Kidney (tissue), 14 donors: ENCODE results near the gene ZFPM1. TPM values are rescaled to one million over a fixed set of nuclear protein-coding genes. Genes with fewer than 3 reads are reported as not detected.

Source experiments
- DNase-seq, 5 donors: peaks; one replicate each; pipeline ENCODE4 v3.0.0-alpha.2; 2013 to 2020
- FAIRE-seq: peaks from 2 replicates; lab custom pipeline; 2012; peaks lifted over from hg19 to GRCh38; lab: Jason Lieb, UNC
- H3K27ac ChIP-seq, 2 donors: one replicate each; pipeline ENCODE4 v1.7.0; 2013; ENCODE audit warnings: low read depth in 2 of 2, low read length in 2 of 2, inconsistent platforms in 1 of 2
- H3K27me3 ChIP-seq: one replicate; pipeline ENCODE4 v1.7.1; 2013; ENCODE audit warnings: low read length, inconsistent platforms; ENCODE audit not compliant: control insufficient read depth, insufficient read depth
- H3K36me3 ChIP-seq, 3 donors: one replicate each; pipeline versions ENCODE4 v1.7.0 to v1.7.1; 2013; ENCODE audit warnings: low read length in 3 of 3, control low read depth in 1 of 3, inconsistent platforms in 1 of 3; ENCODE audit not compliant: insufficient read depth in 3 of 3, control insufficient read depth in 2 of 3
- H3K4me1 ChIP-seq, 3 donors: one replicate each; pipeline versions ENCODE4 v1.7.0 to v1.7.1; 2013; ENCODE audit warnings: low read length in 3 of 3, inconsistent platforms in 1 of 3, low read depth in 1 of 3; ENCODE audit not compliant: control insufficient read depth in 2 of 3, insufficient read depth in 2 of 3
- H3K4me3 ChIP-seq, 3 donors: one replicate each; pipeline versions ENCODE4 v1.7.0 to v1.8.1; 2013; ENCODE audit warnings: low read length in 3 of 3, control low read depth in 1 of 3, inconsistent platforms in 1 of 3
- H3K9ac ChIP-seq, 3 donors: one replicate each; pipeline versions ENCODE4 v1.7.0 to v1.7.1; 2013; ENCODE audit warnings: low read length in 3 of 3, control low read depth in 1 of 3, inconsistent platforms in 1 of 3
- H3K9me3 ChIP-seq, 3 donors: one replicate each; pipeline versions ENCODE4 v1.7.0 to v1.7.1; 2013; ENCODE audit warnings: low read length in 3 of 3, control low read depth in 1 of 3, inconsistent platforms in 1 of 3; ENCODE audit not compliant: control insufficient read depth in 2 of 3, insufficient read depth in 1 of 3
- intact Hi-C: fragments of 100-400 bp; cut with DNase I; formaldehyde crosslinking; loops from one replicate; pipeline ENCODE4 v1.11.1; 2022
- polyA plus RNA-seq: library from polyadenylated mRNA; stranded (reverse); fragments of 350-450 nt; fragmentation: Illumina TruSeq; extraction: RNeasy Lipid Tissue Mini Kit (QIAGEN cat#74804); gene quantifications from one replicate; pipeline ENCODE4 v1.2.3, GENCODE V29; 2014; ENCODE audit warnings: low read depth, low replicate concordance; ENCODE audit not compliant: insufficient read depth
- total RNA-seq: library from RNA; stranded (reverse); fragmentation: NEBNext Ultra II Directional; extraction: Animal tissue kit (Norgen Biotek cat#: 25700); gene quantifications from one replicate; pipeline ENCODE4 v1.2.1, GENCODE V29; 2021
- TF ChIP-seq, protein P1 (sequence below): IDR thresholded peaks from 3 replicates; pipeline ENCODE4 v1.5.1; 2012; ENCODE audit warnings: mild to moderate bottlenecking, moderate library complexity, borderline replicate concordance; ENCODE audit not compliant: insufficient read depth; ENCODE audit errors: extremely low read depth
- donor health status: control.
- donor health status: control.
- donor health status: control.
- donor health status: control.
- donor health status: control.
- donor health status: DM: yes; HTN: yes; CAD: no.
- donor health status: Normal renal cell carcinoma (clear cell type).

Gene ZFPM1
- total and polyA plus RNA-seq, 2 donors from 2014 or later = 1.9 to 9.2 TPM

DNA sequence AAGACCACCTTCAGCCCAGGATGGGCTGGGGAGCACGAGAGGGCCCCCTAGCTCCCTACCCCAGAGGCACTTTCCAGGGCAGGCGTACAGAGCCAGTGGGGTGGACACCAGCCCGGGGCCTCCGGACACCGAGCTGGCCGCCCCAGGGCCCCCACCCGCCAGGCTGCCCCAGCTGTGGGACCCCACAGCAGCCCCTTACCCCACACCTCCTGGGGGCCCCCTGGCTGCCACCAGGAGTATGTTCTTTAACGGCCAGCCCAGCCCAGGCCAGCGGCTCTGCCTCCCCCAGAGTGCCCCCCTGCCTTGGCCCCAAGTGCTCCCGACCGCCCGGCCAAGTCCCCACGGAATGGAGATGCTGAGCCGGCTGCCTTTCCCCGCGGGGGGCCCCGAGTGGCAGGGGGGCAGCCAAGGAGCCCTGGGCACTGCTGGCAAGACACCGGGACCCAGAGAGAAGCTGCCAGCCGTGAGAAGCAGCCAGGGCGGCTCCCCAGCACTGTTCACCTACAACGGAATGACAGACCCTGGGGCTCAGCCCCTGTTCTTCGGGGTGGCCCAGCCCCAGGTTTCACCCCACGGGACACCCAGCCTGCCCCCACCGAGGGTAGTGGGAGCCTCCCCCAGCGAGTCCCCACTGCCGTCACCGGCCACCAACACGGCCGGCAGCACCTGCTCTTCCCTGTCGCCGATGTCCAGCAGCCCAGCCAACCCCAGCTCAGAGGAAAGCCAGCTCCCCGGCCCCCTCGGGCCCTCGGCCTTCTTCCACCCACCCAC is 24.3 kb upstream of the ZFPM1 start:
- no peaks in the 10 kb centered on the region for H3K27me3 ChIP-seq
- H3K4me3 ChIP-seq = no peak overlapping the region
- FAIRE-seq (no peak), DNase-seq (no peak)
- no peak overlapping the region for H3K9ac ChIP-seq
- TF ChIP-seq, protein P1, sequence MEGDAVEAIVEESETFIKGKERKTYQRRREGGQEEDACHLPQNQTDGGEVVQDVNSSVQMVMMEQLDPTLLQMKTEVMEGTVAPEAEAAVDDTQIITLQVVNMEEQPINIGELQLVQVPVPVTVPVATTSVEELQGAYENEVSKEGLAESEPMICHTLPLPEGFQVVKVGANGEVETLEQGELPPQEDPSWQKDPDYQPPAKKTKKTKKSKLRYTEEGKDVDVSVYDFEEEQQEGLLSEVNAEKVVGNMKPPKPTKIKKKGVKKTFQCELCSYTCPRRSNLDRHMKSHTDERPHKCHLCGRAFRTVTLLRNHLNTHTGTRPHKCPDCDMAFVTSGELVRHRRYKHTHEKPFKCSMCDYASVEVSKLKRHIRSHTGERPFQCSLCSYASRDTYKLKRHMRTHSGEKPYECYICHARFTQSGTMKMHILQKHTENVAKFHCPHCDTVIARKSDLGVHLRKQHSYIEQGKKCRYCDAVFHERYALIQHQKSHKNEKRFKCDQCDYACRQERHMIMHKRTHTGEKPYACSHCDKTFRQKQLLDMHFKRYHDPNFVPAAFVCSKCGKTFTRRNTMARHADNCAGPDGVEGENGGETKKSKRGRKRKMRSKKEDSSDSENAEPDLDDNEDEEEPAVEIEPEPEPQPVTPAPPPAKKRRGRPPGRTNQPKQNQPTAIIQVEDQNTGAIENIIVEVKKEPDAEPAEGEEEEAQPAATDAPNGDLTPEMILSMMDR = no peak
- H3K27ac ChIP-seq = no peak overlapping the region
- no peaks in the 10 kb centered on the region for H3K9me3 ChIP-seq
- no peaks in the 10 kb centered on the region for H3K4me1 ChIP-seq
- intact Hi-C loops = no loop called here
- H3K36me3 ChIP-seq = no peaks in the 10 kb centered on the region

DNA sequence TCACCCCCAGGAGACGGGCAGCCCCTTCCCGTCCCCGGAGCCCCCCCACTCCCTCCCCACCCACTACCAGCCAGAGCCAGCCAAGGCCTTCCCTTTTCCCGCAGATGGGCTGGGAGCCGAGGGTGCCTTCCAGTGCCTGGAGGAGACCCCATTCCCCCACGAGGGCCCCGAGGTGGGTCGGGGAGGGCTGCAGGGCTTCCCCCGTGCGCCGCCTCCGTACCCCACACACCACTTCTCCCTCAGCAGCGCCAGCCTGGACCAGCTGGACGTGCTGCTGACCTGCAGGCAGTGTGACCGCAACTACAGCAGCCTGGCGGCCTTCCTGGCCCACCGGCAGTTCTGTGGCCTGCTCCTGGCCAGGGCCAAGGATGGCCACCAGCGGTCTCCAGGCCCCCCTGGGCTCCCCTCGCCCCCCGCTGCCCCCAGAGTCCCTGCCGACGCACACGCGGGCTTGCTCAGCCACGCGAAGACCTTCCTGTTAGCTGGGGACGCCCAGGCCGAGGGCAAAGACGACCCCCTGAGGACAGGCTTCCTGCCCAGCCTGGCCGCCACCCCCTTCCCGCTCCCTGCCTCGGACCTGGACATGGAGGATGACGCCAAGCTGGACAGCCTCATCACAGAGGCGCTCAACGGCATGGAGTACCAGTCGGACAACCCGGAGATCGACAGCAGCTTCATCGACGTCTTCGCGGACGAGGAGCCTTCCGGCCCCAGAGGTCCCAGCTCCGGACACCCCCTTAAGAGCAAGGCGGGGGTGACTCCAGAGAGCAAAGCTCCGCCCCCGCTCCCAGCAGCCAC is 23.5 kb upstream of the ZFPM1 start:
- H3K4me1 ChIP-seq = no peaks in the 10 kb centered on the region
- DNase-seq (peak in 1 of 5 donors; percentile 19), FAIRE-seq (no peak)
- H3K4me3 ChIP-seq = no peak overlapping the region
- H3K27ac ChIP-seq = no peak overlapping the region
- TF ChIP-seq, protein P1 = no peak
- H3K36me3 ChIP-seq = no peaks in the 10 kb centered on the region
- no peak overlapping the region for H3K9ac ChIP-seq
- intact Hi-C loops = loop anchor here (10.0 kb wide), 1 partner anchor 235 kb away; no protein-coding TSS in a partner anchor
- no peaks in the 10 kb centered on the region for H3K27me3 ChIP-seq
- no peaks in the 10 kb centered on the region for H3K9me3 ChIP-seq

DNA sequence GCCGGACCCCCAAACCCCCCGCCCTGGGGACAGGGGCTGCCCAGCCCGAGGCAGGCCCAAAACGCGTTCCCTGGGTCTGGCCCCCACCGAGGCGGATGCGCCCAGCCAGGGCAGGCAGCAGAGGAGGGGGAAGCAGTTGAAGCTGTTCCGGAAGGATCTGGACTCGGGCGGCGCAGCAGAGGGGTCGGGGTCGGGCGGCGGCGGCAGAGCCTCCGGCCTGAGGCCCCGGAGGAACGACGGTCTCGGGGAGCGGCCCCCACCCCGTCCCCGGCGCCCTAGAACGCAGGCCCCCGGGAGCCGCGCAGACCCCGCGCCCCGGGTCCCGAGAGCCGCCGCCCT is 22.9 kb upstream of the ZFPM1 start:
- intact Hi-C loops = loop anchor here (10.0 kb wide), 1 partner anchor 235 kb away; no protein-coding TSS in a partner anchor
- Histone ChIP-seq H3K27ac (no peak overlapping the region), H3K4me1 (no peaks in the 10 kb centered on the region), H3K27me3 (no peaks in the 10 kb centered on the region), H3K9me3 (no peaks in the 10 kb centered on the region), H3K9ac (no peak overlapping the region), H3K4me3 (no peak overlapping the region), H3K36me3 (no peaks in the 10 kb centered on the region)
- FAIRE-seq (no peak), DNase-seq (peak in 2 of 5 donors; percentile 36 to 69)
- TF ChIP-seq, protein P1 = no peak
